NT2/D1 (cell line): ENCODE results near the gene GBP5.
"Not testable (repeated sequence)": the region's sequence is repeated elsewhere in the genome, so short reads cannot be mapped to it uniquely, and the experiment has no call there.

Experiments
- DNase-seq: peaks from one replicate; pipeline ENCODE4 v3.0.0-alpha.2; 2011; ENCODE audit warnings: low read depth, low spot score
- H3K27me3 ChIP-seq: 2 replicates; pipeline ENCODE4 v1.6.0; 2011; ENCODE audit warnings: mild to moderate bottlenecking; ENCODE audit not compliant: insufficient read length, insufficient read depth
- H3K36me3 ChIP-seq: 2 replicates; pipeline ENCODE4 v1.6.1; 2011; ENCODE audit warnings: mild to moderate bottlenecking, low read length, mixed read lengths; ENCODE audit not compliant: insufficient read depth, insufficient read length
- H3K4me1 ChIP-seq: 2 replicates; pipeline ENCODE4 v1.5.1; 2011; ENCODE audit not compliant: insufficient read depth, insufficient read length
- H3K4me3 ChIP-seq: 2 replicates; pipeline ENCODE4 v1.5.1; 2011; ENCODE audit warnings: low read depth; ENCODE audit not compliant: insufficient read length
- H3K9ac ChIP-seq: 2 replicates; pipeline ENCODE4 v1.6.0; 2011; ENCODE audit warnings: low read depth; ENCODE audit not compliant: insufficient read length
- H3K9me3 ChIP-seq: 2 replicates; pipeline ENCODE4 v1.5.1; 2011; ENCODE audit warnings: mild to moderate bottlenecking, low read length; ENCODE audit not compliant: insufficient read depth
- SUZ12 ChIP-seq: IDR thresholded peaks from 2 replicates; pipeline ENCODE4 v1.6.1; 2011; ENCODE audit not compliant: insufficient read length, insufficient read depth; ENCODE audit errors: extremely low read depth
- YY1 ChIP-seq: IDR thresholded peaks from 2 replicates; pipeline ENCODE4 v1.6.1; 2011; ENCODE audit not compliant: insufficient read length, insufficient read depth
- ZNF274 ChIP-seq: IDR thresholded peaks from 2 replicates; pipeline ENCODE4 v1.6.1; 2011; ENCODE audit warnings: mild to moderate bottlenecking, low read depth, low read length

The GBP5 gene

GRCh38 chr1:89305493-89305892, 32.8 kb upstream of the GBP5 start:
- H3K9ac ChIP-seq = no peak overlapping the region
- no peak overlapping the region for H3K4me3 ChIP-seq
- no peak for TF ChIP-seq YY1
- no peak for TF ChIP-seq SUZ12
- peaks cover 23% of the 10 kb centered on the region for H3K9me3 ChIP-seq
- DNase-seq = no peak
- no peaks in the 10 kb centered on the region for H3K36me3 ChIP-seq
- no peaks in the 10 kb centered on the region for H3K4me1 ChIP-seq
- no peaks in the 10 kb centered on the region for H3K27me3 ChIP-seq

- no peak for TF ChIP-seq YY1
- no peak for TF ChIP-seq ZNF274
- TF ChIP-seq SUZ12 = no peak
- H3K27me3 ChIP-seq = no peaks in the 10 kb centered on the region
- H3K9ac ChIP-seq = no peak overlapping the region
- no peak for DNase-seq
- peaks cover 23% of the 10 kb centered on the region for H3K9me3 ChIP-seq
- no peak overlapping the region for H3K4me3 ChIP-seq
- no peaks in the 10 kb centered on the region for H3K4me1 ChIP-seq
- no peaks in the 10 kb centered on the region for H3K36me3 ChIP-seq
Measured at GRCh38 chr1:89304572-89305230, 32.0 kb upstream of the GBP5 start.

- Histone ChIP-seq H3K4me3 (no peak overlapping the region), H3K4me1 (no peaks in the 10 kb centered on the region), H3K9ac (no peak overlapping the region), H3K27me3 (no peaks in the 10 kb centered on the region), H3K9me3 (peaks cover 23% of the 10 kb centered on the region), H3K36me3 (no peaks in the 10 kb centered on the region)
- TF ChIP-seq ZNF274 (no peak), SUZ12 (no peak)
- DNase-seq = no peak
Measured at GRCh38 chr1:89302697-89303332, 30.2 kb upstream of the GBP5 start.

- not testable (repeated sequence) for H3K36me3 ChIP-seq, H3K4me1 ChIP-seq, DNase-seq, H3K27me3 ChIP-seq, H3K4me3 ChIP-seq, H3K9ac ChIP-seq
- H3K9me3 ChIP-seq = peaks cover 23% of the 10 kb centered on the region
Measured at GRCh38 chr1:89299739-89300463, 27.2 kb upstream of the GBP5 start.

GRCh38 chr1:89298461-89298860, 25.8 kb upstream of the GBP5 start:
- no peaks in the 10 kb centered on the region for H3K4me1 ChIP-seq
- no peaks in the 10 kb centered on the region for H3K36me3 ChIP-seq
- DNase-seq = no peak
- TF ChIP-seq ZNF274 = no peak
- no peak for TF ChIP-seq SUZ12
- TF ChIP-seq YY1 = no peak
- H3K9me3 ChIP-seq = peaks cover 10% of the 10 kb centered on the region
- no peak overlapping the region for H3K9ac ChIP-seq
- H3K27me3 ChIP-seq = no peaks in the 10 kb centered on the region
- no peak overlapping the region for H3K4me3 ChIP-seq

GRCh38 chr1:89295187-89295586, 22.5 kb upstream of the GBP5 start:
- no peak for TF ChIP-seq ZNF274
- no peak for TF ChIP-seq YY1
- TF ChIP-seq SUZ12 = no peak
- Histone ChIP-seq H3K4me3 (no peak overlapping the region), H3K27me3 (no peaks in the 10 kb centered on the region), H3K4me1 (no peaks in the 10 kb centered on the region), H3K9ac (no peak overlapping the region), H3K9me3 (no peaks in the 10 kb centered on the region; the same call in 1 of the 2 replicates), H3K36me3 (no peaks in the 10 kb centered on the region)
- DNase-seq = no peak

GRCh38 chr1:89291276-89291675, 18.6 kb upstream of the GBP5 start:
- no peak for TF ChIP-seq YY1
- no peak for TF ChIP-seq SUZ12
- no peak overlapping the region for H3K9ac ChIP-seq
- no peaks in the 10 kb centered on the region for H3K27me3 ChIP-seq
- no peaks in the 10 kb centered on the region for H3K4me1 ChIP-seq
- H3K9me3 ChIP-seq = no peaks in the 10 kb centered on the region; the same call in 1 of the 2 replicates
- no peak overlapping the region for H3K4me3 ChIP-seq
- no peaks in the 10 kb centered on the region for H3K36me3 ChIP-seq
- no peak for DNase-seq

- H3K27me3 ChIP-seq = no peaks in the 10 kb centered on the region
- no peak for DNase-seq
- no peak overlapping the region for H3K4me3 ChIP-seq
- no peaks in the 10 kb centered on the region for H3K4me1 ChIP-seq
- no peak for TF ChIP-seq ZNF274
- TF ChIP-seq YY1 = no peak
- TF ChIP-seq SUZ12 = no peak
- H3K9ac ChIP-seq = no peak overlapping the region
- no peaks in the 10 kb centered on the region for H3K36me3 ChIP-seq
- peaks cover 5% of the 10 kb centered on the region; the same call in 1 of the 2 replicates for H3K9me3 ChIP-seq
Measured at GRCh38 chr1:89288051-89288340, 15.3 kb upstream of the GBP5 start.
